ENCODE results near the gene SIX4. TPM values are rescaled to one million over a fixed set of nuclear protein-coding genes. Genes with fewer than 3 reads are reported as not detected.

Gene SIX4
- total and polyA plus RNA-seq, 9 of the 15 experiments (the other 6 are each of a cell fraction or from before 2014, with no cell fraction given), result 0.77 to 8.6 (median 5.6) TPM

GRCh38 chr14:60734465-60735242 is 10.5 kb upstream of the SIX4 start, which contains the start of gene MNAT1 (continued):
- TF ChIP-seq ZNF764 (CRISPR knock-in tag; IDR thresholded peaks at IDR 0.05; ENCODE audit: low read depth) (no peak), ETS1 (conservative IDR thresholded peaks at IDR 0.05; ENCODE audit: control insufficient read depth, low read depth, low read length) (0 out of 2 replicates have a peak, but pooled peaks have one; percentile 27), SREBF2 (CRISPR knock-in tag; IDR thresholded peaks at IDR 0.05) (no peak), GATAD2A (IDR thresholded peaks at IDR 0.05) (no peak), ZKSCAN1 (IDR thresholded peaks at IDR 0.05; ENCODE audit: low read depth, low read length) (peak; percentile 83), ZNF165 (CRISPR knock-in tag; IDR thresholded peaks at IDR 0.05; ENCODE audit: borderline replicate concordance) (no peak), RFX5 (IDR thresholded peaks at IDR 0.05; ENCODE audit: low read depth, low read length) (no peak), UBTF (IDR thresholded peaks at IDR 0.05; ENCODE audit: borderline replicate concordance in 1 of 2, low read depth in 2 of 2, low read length in 2 of 2) (peak; percentile 68 to 73; a peak in 1 of 4 replicates), TFAP4 (CRISPR knock-in tag; IDR thresholded peaks at IDR 0.05; ENCODE audit: borderline replicate concordance) (peak; percentile 60; the same call in 1 of the 2 replicates), MYBL2 (IDR thresholded peaks at IDR 0.05; ENCODE audit: low read depth) (no peak), MYBL2 (CRISPR knock-in tag; IDR thresholded peaks at IDR 0.05; ENCODE audit: borderline replicate concordance) (no peak), ZNF263 (CRISPR knock-in tag; IDR thresholded peaks at IDR 0.05; ENCODE audit: borderline replicate concordance) (no peak), PURB (CRISPR knock-in tag; IDR thresholded peaks at IDR 0.05; ENCODE audit: low read depth) (no peak), ATF2 (CRISPR knock-in tag; IDR thresholded peaks at IDR 0.05) (no peak), ZNF212 (CRISPR knock-in tag; IDR thresholded peaks at IDR 0.05) (no peak), PREB (CRISPR knock-in tag; IDR thresholded peaks at IDR 0.05) (no peak), ZNF146 (CRISPR knock-in tag; IDR thresholded peaks at IDR 0.05; ENCODE audit: unreplicated experiment) (no peak), CBX1 (IDR thresholded peaks at IDR 0.05; ENCODE audit: low read depth) (peak; percentile 59; the same call in 1 of the 2 replicates)

Measured in K562 (cell line).